Stimulated activated CD4-positive, alpha-beta T cell treated with anti-CD3 and anti-CD28 coated beads, TNF-alpha, amount 100 ng/mL, for 4 hours (primary cell): Measurements from ENCODE around the gene GALNTL6.

Experiments
- DNase-seq, 3 experiments: peaks; one replicate each; pipeline ENCODE4 v3.0.0-alpha.2; 2020; ENCODE audit warnings: low read depth in 3 of 3

GALNTL6 gene

GRCh38 chr4:172802032-172802431, 988.8 kb downstream of the GALNTL6 start:
- no peak for DNase-seq

- DNase-seq, result no peak
These were observed 993.6 kb downstream of the GALNTL6 start for GRCh38 chr4:172806841-172807240.

- DNase-seq, result no peak
These were observed 995.0 kb downstream of the GALNTL6 start for GRCh38 chr4:172808196-172808595.

- no peak for DNase-seq
These were observed 996.1 kb downstream of the GALNTL6 start for GRCh38 chr4:172809319-172809718.

GRCh38 chr4:172813359-172813923, 1000.2 kb downstream of the GALNTL6 start:
- DNase-seq, result no peak

- DNase-seq, result no peak
These were observed 1002.4 kb downstream of the GALNTL6 start for GRCh38 chr4:172815499-172816164.

- DNase-seq, result no peak
These were observed 1005.7 kb downstream of the GALNTL6 start for GRCh38 chr4:172818901-172819300.

- DNase-seq, result no peak
These were observed 1006.1 kb downstream of the GALNTL6 start for GRCh38 chr4:172819353-172819752.

- DNase-seq, result no peak
These were observed 1009.1 kb downstream of the GALNTL6 start for GRCh38 chr4:172822331-172822730.

- DNase-seq, result no peak
These were observed 1013.1 kb downstream of the GALNTL6 start for GRCh38 chr4:172826346-172826745.

- no peak for DNase-seq
These were observed 1013.7 kb downstream of the GALNTL6 start for GRCh38 chr4:172826861-172827260.

GRCh38 chr4:172830295-172830764, 1017.1 kb downstream of the GALNTL6 start:
- no peak for DNase-seq

- DNase-seq, result no peak
These were observed 1023.5 kb downstream of the GALNTL6 start for GRCh38 chr4:172836661-172837060.

GRCh38 chr4:172838111-172838510, 1024.9 kb downstream of the GALNTL6 start:
- DNase-seq, result no peak

- DNase-seq, result no peak
These were observed 1025.7 kb downstream of the GALNTL6 start for GRCh38 chr4:172838943-172839342.

- no peak for DNase-seq
These were observed 1029.6 kb downstream of the GALNTL6 start for GRCh38 chr4:172842779-172843178.

- DNase-seq, result no peak
These were observed 1030.0 kb downstream of the GALNTL6 start for GRCh38 chr4:172843192-172843591.

GRCh38 chr4:172844556-172844955, 1031.4 kb downstream of the GALNTL6 start:
- no peak for DNase-seq

GRCh38 chr4:172845281-172845680, 1032.1 kb downstream of the GALNTL6 start:
- DNase-seq, result no peak

GRCh38 chr4:172850838-172851237, 1037.6 kb downstream of the GALNTL6 start:
- DNase-seq, result no peak

GRCh38 chr4:172851534-172851933, 1038.3 kb downstream of the GALNTL6 start:
- DNase-seq, result no peak

GRCh38 chr4:172857026-172857425, 1043.8 kb downstream of the GALNTL6 start:
- DNase-seq, result no peak

- DNase-seq, result no peak
These were observed 1045.6 kb downstream of the GALNTL6 start for GRCh38 chr4:172858731-172859230.
